Ureter (tissue), 1 donor: Measurements from ENCODE around the gene CYP4F2. TPM values are rescaled to one million over a fixed set of nuclear protein-coding genes. Genes with fewer than 3 reads are reported as not detected.
"Not testable (repeated sequence)": the region's sequence is repeated elsewhere in the genome, so short reads cannot be mapped to it uniquely, and the experiment has no call there.

Experiments
- DNase-seq: peaks from one replicate; pipeline ENCODE4 v3.0.0-alpha.2; 2020; ENCODE audit warnings: low spot score
- total RNA-seq: library from RNA; stranded (reverse); gene quantifications from one replicate; pipeline ENCODE4 v1.2.4, GENCODE V29; 2023
- donor health status: DM: yes; HTN: yes; CAD: no.

The CYP4F2 gene
- 2.2 TPM for total RNA-seq

- no peak for DNase-seq
These were observed at the start of gene CYP4F2 for GRCh38 chr19:15897738-15898276. TSS of gene CYP4F2 (minus strand) at chr19:15898074. CDS start at chr19:15897611, 463 bp downstream.

- DNase-seq, result no peak
These were observed 47.4 kb upstream of the CYP4F2 start for GRCh38 chr19:15945301-15945700.

- DNase-seq, result no peak
These were observed 46.5 kb upstream of the CYP4F2 start for GRCh38 chr19:15944401-15944800.

- DNase-seq, result no peak
These were observed 39.9 kb upstream of the CYP4F2 start for GRCh38 chr19:15937771-15938170.

GRCh38 chr19:15936950-15937349, 39.1 kb upstream of the CYP4F2 start:
- DNase-seq, result no peak

- no peak for DNase-seq
These were observed 38.3 kb upstream of the CYP4F2 start for GRCh38 chr19:15936173-15936572.

- DNase-seq, result no peak
These were observed 37.4 kb upstream of the CYP4F2 start for GRCh38 chr19:15935167-15935702.

GRCh38 chr19:15934332-15935078, 36.6 kb upstream of the CYP4F2 start, which contains the start of gene CYP4F11:
TSS of gene CYP4F11 (minus strand) at chr19:15934529. CDS start at chr19:15934408, 121 bp downstream.
- peak; percentile 84 for DNase-seq

- not testable (repeated sequence) for DNase-seq
These were observed 36.0 kb upstream of the CYP4F2 start for GRCh38 chr19:15933761-15934331.

- DNase-seq, result no peak
These were observed 30.4 kb upstream of the CYP4F2 start for GRCh38 chr19:15928321-15928720.

- DNase-seq, result no peak
These were observed 28.6 kb upstream of the CYP4F2 start for GRCh38 chr19:15926484-15926883.

GRCh38 chr19:15923702-15924101, 25.8 kb upstream of the CYP4F2 start:
- DNase-seq, result no peak

- no peak for DNase-seq
These were observed 24.1 kb upstream of the CYP4F2 start for GRCh38 chr19:15922021-15922420.

GRCh38 chr19:15919243-15919642, 21.4 kb upstream of the CYP4F2 start:
- no peak for DNase-seq

- DNase-seq, result no peak
These were observed 17.2 kb upstream of the CYP4F2 start for GRCh38 chr19:15915109-15915508.

GRCh38 chr19:15913830-15914229, 16.0 kb upstream of the CYP4F2 start:
- DNase-seq, result peak; percentile 36

GRCh38 chr19:15913384-15913783, 15.5 kb upstream of the CYP4F2 start:
- DNase-seq, result no peak

- DNase-seq, result no peak
These were observed 13.8 kb upstream of the CYP4F2 start for GRCh38 chr19:15911599-15912235.

GRCh38 chr19:15905026-15905425, 7.2 kb upstream of the CYP4F2 start:
- DNase-seq, result no peak

GRCh38 chr19:15902898-15903297, 5.0 kb upstream of the CYP4F2 start:
- DNase-seq, result not testable (repeated sequence)

- peak; percentile 72 for DNase-seq
These were observed 4.4 kb upstream of the CYP4F2 start for GRCh38 chr19:15902254-15902653.

- no peak for DNase-seq
These were observed 2.6 kb upstream of the CYP4F2 start for GRCh38 chr19:15900504-15900903.
